Lower leg skin (tissue), 4 donors: Measurements from ENCODE around the gene WDR74. TPM values are rescaled to one million over a fixed set of nuclear protein-coding genes. Genes with fewer than 3 reads are reported as not detected.

Source experiments
- DNase-seq, 2 donors: peaks; one replicate each; pipeline ENCODE4 v3.0.0-alpha.2; 2019; ENCODE audit warnings: low spot score in 2 of 2
- H3K4me3 ChIP-seq: fragments of 200-600 bp; sonication (generic); 2 replicates; pipeline ENCODE4 v1.5.1; 2017; ENCODE audit warnings: mild to moderate bottlenecking, low read depth; ENCODE audit not compliant: poor library complexity, severe bottlenecking
- POLR2A ChIP-seq, 2 donors: fragments of 450-650 bp; IDR thresholded peaks; one replicate each; pipeline ENCODE4 v1.6.1; 2016 to 2017; ENCODE audit warnings: antibody characterized with exemption in 2 of 2, mild to moderate bottlenecking in 1 of 2, moderate library complexity in 1 of 2
- WGBS, 2 donors: methylation state at CpG; one replicate each; pipeline ENCODE4 v1.1.5; 2018; 5-methylcytosine and 5-hydroxymethylcytosine counted together
- intact Hi-C: fragments of 100-400 bp; cut with DNase I; formaldehyde crosslinking; loops from one replicate; pipeline ENCODE4 v1.15.0; 2023; ENCODE audit warnings: low total_unique reads
- total RNA-seq, 4 donors: library from RNA; depleted of rRNA; stranded (reverse); fragments of >200 nt; gene quantifications; one replicate each; pipeline ENCODE4 v1.1.0, GENCODE V29; 2016
- TF ChIP-seq, protein P1 (sequence below), 3 donors: fragments of 450-650 bp; IDR thresholded peaks; one replicate each; pipeline ENCODE4 v1.5.1; 2016; ENCODE audit warnings: antibody characterized with exemption in 3 of 3, mild to moderate bottlenecking in 3 of 3, moderate library complexity in 2 of 3

WDR74 gene
- total RNA-seq, 4 donors from 2014 or later, result 49.7 to 93.8 (median 64.3) TPM

DNA sequence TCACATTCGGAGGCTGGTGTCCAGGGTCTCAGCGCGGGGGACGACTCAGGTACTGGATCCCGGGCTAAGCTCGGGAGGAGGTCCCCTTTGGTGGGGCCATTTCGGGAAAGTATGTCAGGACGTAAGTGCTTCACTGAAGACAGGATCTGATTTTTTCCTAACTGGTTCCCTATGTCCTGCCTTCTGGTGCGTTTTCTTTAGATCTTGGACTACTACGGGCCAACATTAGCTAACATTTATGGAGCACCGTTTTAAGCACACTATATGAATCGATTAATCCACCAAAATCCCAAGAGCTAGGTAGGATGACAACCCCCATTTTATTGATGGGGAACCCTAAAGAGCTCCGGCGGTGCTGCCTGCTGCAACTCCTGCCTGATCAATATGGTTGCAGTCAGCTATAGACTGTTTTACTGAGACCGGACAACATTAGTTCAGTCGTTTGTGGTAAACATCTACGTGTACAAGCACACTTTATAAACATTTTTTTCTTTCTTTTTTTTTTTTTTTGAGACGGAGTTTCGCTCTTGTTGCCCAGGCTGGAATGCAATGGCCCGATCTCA is 17.0 kb upstream of the WDR74 start:
- DNase-seq, result no peak
- intact Hi-C loops, result loop anchor here (10.0 kb wide), 1 partner anchor 62 kb away; the partner anchor contains the start of gene TMEM223
- H3K4me3 ChIP-seq, result peak overlapping the region; percentile 28
- no peak for TF ChIP-seq POLR2A (IDR thresholded peaks at IDR 0.05)
- TF ChIP-seq, protein P1, sequence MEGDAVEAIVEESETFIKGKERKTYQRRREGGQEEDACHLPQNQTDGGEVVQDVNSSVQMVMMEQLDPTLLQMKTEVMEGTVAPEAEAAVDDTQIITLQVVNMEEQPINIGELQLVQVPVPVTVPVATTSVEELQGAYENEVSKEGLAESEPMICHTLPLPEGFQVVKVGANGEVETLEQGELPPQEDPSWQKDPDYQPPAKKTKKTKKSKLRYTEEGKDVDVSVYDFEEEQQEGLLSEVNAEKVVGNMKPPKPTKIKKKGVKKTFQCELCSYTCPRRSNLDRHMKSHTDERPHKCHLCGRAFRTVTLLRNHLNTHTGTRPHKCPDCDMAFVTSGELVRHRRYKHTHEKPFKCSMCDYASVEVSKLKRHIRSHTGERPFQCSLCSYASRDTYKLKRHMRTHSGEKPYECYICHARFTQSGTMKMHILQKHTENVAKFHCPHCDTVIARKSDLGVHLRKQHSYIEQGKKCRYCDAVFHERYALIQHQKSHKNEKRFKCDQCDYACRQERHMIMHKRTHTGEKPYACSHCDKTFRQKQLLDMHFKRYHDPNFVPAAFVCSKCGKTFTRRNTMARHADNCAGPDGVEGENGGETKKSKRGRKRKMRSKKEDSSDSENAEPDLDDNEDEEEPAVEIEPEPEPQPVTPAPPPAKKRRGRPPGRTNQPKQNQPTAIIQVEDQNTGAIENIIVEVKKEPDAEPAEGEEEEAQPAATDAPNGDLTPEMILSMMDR (IDR thresholded peaks at IDR 0.05), result no peak
- 9% methylated on average over 18 to 19 of the region's 20 CpGs for WGBS, 2 donors

DNA sequence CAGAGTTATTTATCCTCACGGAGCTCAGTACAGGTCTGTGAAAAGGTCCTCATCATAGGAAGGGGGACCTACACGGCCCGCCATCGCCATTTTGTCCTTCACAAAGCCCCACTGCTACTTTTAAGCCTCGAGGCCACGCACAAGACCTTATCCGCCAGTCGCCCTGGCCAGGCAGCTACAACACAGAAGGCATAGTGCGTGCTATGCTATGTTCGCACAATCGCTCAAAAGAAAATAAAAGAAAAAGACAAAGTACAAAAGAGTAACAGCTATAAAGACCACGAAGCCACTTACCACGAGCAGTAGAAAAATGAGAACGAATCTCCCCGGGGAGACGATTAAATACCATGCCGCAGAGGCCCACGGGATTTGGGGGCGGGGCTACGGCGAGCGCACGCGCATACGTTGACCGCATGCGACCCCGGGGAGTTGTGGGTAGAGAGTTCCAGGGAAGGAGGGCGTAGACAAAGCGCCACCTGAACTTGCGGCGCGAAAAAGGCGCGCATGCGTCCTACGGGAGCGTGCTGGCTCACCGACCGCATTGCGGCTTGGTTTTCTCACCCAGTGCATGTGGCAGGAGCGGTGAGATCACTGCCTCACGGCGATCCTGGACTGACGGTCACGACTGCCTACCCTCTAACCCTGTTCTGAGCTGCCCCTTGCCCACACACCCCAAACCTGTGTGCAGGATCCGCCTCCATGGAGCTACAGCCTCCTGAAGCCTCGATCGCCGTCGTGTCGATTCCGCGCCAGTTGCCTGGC is 16.4 kb upstream of the WDR74 start:
- H3K4me3 ChIP-seq, result peak overlapping the region; percentile 96
- WGBS, 2 donors, result 0% methylated on average over 48 to 53 of the region's 54 CpGs
- intact Hi-C loops, result loop anchor here (10.0 kb wide), 1 partner anchor 61 kb away; the partner anchor contains the start of gene TMEM223
- DNase-seq, result peak; percentile 95 to 99
- TF ChIP-seq POLR2A (IDR thresholded peaks at IDR 0.05), result peak in 1 of 2 donors; percentile 85
- TF ChIP-seq, protein P1 (IDR thresholded peaks at IDR 0.05), result no peak

DNA sequence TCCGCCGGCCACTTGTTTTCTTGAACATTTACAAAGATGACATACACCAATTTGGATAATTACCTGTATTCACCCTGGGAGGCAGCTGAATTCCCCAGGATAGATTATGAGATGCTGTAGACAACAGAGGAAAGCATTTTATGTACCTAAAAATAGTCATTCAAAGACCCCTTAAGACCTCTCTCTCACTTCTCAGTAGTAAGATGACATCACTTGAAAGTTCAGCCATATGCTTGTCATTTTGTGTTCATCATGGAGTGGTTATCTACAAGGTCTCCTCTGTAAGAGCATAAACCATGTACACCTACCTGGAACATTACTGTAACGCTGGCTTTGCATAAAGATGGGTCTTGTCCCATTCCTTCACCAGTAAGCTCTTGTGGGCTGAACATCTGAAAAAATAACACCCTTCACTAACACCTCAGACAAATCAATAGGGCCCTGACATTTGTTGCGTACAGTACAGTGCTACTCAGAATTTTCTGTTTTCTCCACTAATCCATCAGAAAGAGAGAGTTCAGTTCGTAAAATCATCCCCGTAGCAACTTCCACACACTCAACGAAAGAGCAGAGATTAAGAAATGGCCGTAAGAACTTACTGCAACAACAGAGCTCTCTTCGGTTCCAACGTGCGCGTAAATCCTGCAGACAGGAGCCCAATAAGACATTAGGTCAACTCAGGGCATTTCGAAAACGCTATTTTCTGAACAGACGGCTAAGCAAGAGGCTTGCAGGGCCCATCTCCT is 15.6 kb upstream of the WDR74 start:
- H3K4me3 ChIP-seq, result peak overlapping the region; percentile 96
- WGBS, 2 donors, result 3 to 4% methylated on average over 15 of the region's 15 CpGs
- TF ChIP-seq, protein P1 (IDR thresholded peaks at IDR 0.05), result no peak
- TF ChIP-seq POLR2A (IDR thresholded peaks at IDR 0.05), result no peak
- intact Hi-C loops, result loop anchor here (10.0 kb wide), 1 partner anchor 60 kb away; the partner anchor contains the start of gene TMEM223
- DNase-seq, result no peak

DNA sequence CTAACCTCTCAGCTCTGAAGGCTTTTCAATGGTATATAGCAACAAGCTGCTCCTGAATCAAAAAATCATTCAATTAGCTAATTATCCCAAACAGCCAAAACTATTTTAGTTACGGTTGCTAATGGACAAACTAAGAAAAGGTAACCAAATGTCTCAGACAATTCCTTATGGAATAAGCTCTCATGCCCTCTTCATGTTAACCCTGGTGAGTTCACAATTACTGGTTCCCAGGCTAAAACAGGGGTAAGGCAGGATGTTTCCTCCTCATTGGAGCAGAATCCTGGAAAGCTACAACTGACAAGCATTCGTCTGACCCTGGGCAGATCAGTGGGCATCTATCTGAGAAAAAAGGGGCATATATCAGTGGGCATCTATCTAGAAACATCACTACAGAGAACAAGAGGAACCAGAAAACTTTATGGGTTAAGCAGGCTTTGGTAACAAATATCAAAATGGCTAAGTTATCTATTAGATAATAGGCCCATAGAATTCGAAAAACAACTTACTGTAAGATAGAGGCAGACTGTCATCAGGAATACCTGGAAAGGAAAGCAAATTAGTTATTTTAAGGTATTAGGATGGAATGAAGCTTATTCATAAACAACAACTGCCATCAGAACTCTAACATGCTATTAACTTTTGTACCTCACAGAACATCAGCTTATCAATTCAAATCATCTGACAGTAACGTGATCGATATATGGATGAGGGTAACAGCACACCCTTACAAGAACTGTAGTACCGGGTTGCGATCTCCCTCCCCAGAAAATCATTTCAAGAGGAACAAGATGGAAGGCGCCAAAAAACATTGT is 14.8 kb upstream of the WDR74 start:
- TF ChIP-seq, protein P1 (IDR thresholded peaks at IDR 0.05), result no peak
- no peak for TF ChIP-seq POLR2A (IDR thresholded peaks at IDR 0.05)
- intact Hi-C loops, result loop anchor here (10.0 kb wide), 1 partner anchor 59 kb away; the partner anchor contains the start of gene TMEM223

More for the DNA sequence above, 14.8 kb upstream of the WDR74 start:
- 14 to 20% methylated on average over 8 of the region's 8 CpGs for WGBS, 2 donors
- DNase-seq, result no peak
- H3K4me3 ChIP-seq, result peak overlapping the region; percentile 96
